ENCODE results near the gene CDK8. TPM values are rescaled to one million over a fixed set of nuclear protein-coding genes. Genes with fewer than 3 reads are reported as not detected.

Gene CDK8
- total RNA-seq, 2 experiments from 2014 or later, result 13.7 to 15.1 TPM

Other genes starting within 250 kb of the CDK8 start
- 1 to 10 TPM in 1 of 2 experiments, under 1 TPM in 1; 0.94 to 1.1 TPM for gene SHISA2, start 202.1 kb upstream of the CDK8 start, total RNA-seq
- gene RNF6, start 31.8 kb upstream of the CDK8 start, total RNA-seq, result 10 to 100 TPM; 40.4 to 43.3 TPM